NCI-H1694 treated with DMSO at 0.1 percent for 48 hours (cell line): ENCODE data around the gene COL20A1.

Experiments used
- DNase-seq: peaks from one replicate; lab custom pipeline; 2025; lab: John Stamatoyannopoulos, UW

The COL20A1 gene

DNA sequence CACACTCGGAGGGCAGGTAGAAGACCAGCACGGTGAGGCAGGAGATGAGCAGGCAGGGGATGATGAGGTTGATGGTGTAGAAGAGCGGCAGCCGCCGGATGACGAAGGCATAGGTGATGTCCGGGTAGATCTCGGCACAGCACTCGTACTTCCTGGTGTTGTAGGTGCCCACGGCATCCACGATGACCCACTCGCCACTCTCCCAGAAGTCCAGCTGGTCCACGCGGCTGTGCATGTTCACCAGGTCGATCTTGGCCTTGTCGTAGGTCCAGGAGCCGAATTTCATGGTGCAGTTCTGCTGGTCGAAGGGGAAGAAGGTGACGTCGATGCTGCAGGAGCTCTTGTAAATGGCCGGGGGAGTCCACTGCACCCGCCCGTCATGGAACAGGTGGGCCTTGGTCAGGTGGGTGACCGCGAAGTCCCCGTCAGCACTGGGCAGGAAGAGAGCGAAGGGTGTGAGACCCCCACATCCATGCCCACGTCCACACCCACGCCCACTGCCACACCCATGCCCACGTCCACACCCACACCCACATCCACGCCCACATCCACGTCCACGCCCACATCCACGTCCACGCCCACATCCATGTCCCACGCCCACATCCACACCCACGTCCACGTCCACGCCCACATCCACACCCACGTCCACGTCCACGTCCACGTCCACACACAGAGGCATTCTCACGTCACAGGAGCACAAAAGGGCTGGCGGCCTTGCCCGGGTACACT lies 57.8 kb downstream of the COL20A1 start:
- no peak for DNase-seq

- no peak for DNase-seq
These were observed 58.3 kb downstream of the COL20A1 start for GRCh38 chr20:63351326-63351700.

- DNase-seq = peak; percentile 24
These were observed 59.0 kb downstream of the COL20A1 start for GRCh38 chr20:63351811-63352591.

DNA sequence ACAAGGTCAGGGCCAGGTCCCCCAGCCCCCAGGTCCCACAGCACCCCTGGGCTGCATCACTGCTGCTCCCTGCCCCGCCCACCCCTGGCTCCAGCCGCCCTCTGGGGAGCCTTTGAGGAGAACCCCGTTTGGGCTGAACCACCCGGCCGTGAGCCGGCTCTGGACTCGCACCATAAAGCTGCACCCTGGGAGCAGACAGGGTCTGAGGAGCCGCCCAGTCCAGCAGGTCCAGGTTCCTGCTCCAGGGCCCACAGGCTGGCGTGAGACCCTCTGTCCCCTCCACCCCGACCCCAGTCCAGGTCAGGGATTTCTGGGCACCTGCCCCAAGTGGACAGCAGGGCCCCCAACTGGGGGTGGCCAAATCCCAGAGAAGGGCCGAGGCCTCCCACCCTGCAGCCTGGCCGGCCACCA lies 59.8 kb downstream of the COL20A1 start:
- no peak for DNase-seq

DNA sequence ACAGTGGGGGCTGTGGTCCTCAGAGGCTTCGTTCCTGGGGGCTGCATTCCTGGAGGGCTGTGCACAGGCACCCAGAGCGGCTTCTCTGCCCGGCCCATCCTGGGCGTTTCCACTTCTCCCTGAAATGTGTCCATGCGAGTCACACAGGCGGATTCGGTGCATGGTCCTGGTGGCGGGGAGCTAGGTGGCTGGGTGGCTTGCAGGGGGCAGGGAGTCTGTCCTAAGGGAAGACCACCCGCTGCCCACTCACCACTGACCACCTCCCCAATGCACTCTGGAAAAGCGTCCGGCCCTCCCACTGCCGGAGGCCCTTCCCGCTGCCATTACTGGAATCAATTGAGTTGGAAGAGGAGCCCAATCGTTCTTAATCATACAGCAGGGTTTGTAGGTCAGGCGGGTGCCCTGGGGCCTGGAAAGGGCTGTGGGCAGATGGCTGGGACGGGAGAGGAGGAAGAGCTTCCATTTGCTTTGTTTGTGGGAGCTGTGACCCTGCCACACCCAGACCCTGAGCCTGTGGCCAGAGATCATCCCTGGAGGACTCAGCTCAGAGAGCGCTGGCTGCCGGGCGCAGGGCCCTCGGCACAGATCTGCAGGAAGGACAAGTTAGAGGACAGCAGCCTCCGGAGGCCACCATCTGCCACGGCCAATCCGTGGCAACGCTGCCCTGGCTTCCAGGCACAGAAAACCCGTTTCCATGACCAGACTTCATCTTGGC lies 61.8 kb downstream of the COL20A1 start:
- no peak for DNase-seq

DNA sequence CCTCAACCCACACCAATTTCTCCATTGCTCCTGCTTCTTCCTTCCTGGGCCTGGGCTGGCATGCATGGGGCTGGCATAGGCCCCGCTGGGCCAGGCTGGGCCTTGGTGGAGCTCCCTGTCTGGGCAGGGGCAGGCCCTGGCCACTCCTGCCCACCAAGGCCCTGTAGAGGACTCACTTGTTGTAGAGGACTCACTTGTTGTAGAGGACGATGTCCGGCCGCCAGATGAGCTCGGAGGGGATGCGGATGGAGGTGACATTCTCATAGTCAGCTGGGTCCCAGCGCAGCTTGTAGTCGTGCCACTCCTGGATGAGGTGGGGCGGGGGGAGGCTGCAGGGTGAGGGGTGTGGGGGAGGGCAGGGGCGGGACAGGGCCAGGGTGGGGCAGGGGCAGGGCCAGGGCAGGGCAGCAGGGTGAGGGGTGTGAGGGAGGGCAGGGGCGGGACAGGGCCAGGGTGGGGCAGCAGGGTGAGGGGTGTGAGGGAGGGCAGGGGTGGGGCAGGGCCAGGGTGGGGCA lies 62.9 kb downstream of the COL20A1 start:
- DNase-seq = no peak

GRCh38 chr20:63356511-63356910 lies 63.5 kb downstream of the COL20A1 start:
- no peak for DNase-seq

- DNase-seq = no peak
These were observed 64.2 kb downstream of the COL20A1 start for GRCh38 chr20:63356931-63357879.

DNA sequence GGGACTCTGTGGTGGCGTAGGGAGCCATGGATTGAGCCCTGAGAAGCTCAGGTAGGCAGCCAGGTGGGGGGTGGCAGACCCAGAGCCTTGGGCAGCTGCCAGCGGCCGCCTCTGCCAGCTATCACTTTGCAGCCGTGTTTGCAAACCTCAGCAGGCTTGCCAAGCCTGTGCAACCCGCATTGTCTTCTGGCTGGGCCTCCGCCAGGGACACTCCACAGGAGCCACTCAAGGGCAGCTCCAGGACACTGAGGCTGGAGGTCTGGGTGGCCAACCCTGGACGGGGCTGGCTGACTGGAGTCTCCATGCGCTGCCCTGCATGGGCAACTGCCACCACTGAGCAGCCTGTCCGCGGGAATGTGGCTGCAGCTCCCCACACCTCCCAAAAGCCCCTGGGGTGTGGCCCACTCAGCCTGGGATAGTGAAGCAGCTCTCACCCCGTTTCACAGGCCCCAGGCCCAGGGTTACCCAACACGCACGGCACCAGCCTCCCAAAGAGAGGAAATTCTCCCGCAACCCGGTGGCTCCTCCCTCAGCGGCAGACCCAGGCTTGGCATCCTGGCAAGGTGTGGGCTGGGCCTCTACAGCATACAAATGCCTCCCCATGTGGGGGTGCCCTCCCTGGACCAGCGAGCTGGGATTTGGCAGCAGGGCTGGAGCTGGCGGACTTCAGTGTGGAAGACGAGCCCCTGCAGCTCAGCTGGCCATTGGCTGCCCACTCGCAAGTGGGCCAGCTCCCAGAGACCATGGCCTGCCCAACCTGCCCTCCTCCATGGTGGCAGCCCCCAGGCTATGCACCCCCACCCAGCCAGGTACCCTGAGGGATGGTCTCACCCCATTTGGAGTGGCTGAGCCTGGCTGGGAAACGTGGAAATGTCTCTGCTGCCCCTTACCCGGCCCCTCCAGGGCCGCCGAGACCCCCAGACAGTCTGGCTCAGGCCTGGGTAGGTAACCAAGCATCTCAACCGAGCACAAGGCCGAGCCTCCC lies 65.2 kb downstream of the COL20A1 start:
- no peak for DNase-seq

DNA sequence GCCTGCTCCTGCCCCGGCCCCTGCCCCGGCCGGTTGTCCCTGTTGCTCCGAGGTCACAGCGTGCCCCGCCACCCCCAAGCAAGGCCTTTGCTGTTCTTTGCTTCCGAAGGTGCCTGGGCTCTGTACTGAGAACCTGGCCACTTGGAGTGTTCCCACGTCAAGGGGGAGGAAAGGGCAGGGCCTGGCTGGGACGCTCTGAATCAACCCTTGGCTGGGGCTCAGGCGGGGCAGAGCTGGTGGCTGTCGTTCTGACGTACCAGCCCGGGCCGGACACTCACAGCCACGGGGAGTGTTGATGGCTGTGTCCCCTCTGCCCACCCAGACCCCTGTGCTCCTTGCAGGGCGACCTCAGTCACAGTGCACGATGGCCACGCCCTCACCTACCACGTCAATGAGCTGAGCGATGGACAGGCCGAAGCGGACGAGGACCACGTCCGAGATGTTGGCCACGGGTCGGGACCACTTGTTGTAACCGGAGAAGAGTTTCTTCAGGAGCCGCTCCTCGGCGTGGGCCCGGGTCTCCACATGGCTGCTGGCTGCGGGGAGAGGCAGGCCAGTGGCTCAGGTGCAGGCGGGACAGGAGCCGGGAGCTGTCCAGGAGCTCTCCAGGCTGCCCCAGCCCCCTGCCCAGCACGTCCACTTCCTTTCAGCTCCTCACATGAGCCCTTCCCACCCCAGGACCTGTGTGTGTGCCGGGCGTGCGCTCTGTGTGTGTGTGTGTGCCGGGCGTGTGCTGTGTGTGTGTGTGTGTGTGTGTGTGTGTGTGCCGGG lies 66.4 kb downstream of the COL20A1 start:
- DNase-seq = no peak

GRCh38 chr20:63359937-63360849 lies 67.2 kb downstream of the COL20A1 start:
- no peak for DNase-seq

DNA sequence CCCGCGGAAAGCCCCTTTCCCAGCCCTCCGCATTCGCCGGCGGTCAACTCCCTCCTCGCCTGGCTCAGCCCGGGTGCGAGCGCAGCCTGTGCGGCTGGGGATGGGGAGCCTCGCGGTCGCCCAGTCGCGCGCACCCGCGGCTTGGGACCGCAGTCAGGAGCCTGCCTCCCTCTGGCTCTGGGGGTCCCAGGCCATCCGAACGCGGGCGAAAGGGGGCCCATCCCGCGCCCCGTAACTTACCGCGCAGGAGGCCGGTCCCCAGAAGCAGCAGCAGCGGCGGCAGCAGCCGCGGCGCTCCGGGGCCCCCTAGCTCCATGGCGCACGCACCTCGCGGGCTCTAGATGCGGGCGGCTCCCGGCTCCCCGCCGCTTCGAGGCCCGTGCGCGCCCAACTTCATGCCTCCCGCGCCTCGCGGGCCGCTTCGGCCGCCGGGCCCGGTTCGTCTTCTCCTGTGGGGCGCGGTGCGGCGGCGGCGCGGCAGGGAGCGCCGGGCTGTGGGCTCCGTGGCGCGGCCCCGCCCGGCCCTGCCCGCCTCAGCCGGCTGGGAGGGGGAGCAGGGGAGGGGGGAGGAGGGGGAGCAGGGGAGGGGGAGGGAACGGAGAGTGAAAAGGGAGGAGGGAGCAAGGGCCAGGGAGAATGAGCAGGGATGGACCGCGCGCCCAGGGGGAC lies 68.0 kb downstream of the COL20A1 start, which contains the start of gene CHRNA4:
CHRNA4 (minus strand) TSS at position 500 of the 669 bp plus-strand sequence; CDS start at position 316, 184 bp downstream.
- DNase-seq = no peak

- no peak for DNase-seq
These were observed 68.8 kb downstream of the COL20A1 start for GRCh38 chr20:63361519-63362435.

DNA sequence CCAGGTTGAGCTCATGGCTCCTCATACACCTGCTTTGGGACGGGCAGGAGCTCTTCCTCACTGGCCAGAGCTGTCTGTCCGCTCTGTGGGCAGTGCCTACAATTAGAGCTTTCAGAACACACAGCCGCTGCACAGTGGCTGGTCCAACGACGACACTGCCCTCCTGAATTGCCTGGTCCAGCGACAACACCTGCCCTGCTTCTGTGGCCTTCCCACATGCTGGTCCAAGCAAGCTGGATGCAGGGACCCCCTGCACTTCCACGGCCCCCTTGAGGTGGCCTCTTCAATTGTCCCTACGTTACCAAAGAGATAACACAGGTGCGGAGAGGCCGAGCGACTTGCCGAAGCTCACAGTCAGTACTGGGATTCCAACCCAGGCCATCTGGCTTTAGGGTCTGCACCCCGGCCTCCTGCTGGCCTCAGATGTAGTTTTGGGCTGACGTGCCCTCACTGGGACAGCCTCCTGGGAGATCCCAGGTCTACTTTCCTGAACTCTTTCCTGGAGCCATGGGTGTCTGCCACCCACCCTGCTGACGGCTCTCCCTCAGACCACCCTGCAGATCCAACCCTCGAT lies 69.5 kb downstream of the COL20A1 start:
- no peak for DNase-seq

GRCh38 chr20:63363013-63363957 lies 70.3 kb downstream of the COL20A1 start:
- no peak for DNase-seq
